HL-60/S4 treated with phorbol 12-myristate 13-acetate at 8.2 ng/mL for 4 days and 3 days (cell line): ENCODE data around the gene EGFR.

ENCODE experiments used
- in situ Hi-C: fragments of 300-500 bp; cut with MboI; formaldehyde crosslinking; loops from 2 replicates; pipeline ENCODE4 v1.15.0; 2022; ENCODE audit warnings: low sequenced_read_pairs

EGFR gene

DNA sequence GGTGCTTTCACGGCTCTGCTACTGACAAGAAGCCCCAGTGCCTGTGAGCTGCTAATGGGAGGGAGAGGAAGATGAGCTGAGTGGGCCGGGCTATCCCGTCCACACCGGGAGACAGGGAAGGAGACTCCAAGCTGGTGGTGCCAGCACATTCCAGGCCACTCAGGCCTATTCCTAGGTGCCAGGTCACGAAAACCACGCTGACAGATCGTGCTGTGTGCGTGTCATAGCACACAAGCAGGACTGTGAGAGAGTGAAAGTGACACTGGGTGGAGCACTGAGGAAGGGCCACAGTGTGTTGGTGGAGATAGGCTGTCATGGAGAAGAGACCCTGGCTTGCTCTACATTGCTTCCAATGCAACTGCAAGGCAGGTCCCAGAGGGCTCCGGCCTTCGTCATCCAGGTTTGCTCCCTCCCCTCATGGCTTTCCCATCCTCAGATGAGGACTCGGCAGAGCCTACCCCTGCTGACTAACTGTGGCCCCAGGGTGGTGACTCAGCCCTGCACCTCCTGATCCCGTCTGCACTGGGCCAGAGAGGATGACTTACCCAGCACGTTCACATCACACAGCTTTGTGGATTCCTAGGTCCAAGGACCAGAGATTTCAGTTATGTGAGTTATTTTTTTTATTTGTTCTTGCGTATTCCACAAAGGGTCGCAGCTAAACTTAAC lies 167.3 kb downstream of the EGFR start:
- in situ Hi-C loops: no loop called here

DNA sequence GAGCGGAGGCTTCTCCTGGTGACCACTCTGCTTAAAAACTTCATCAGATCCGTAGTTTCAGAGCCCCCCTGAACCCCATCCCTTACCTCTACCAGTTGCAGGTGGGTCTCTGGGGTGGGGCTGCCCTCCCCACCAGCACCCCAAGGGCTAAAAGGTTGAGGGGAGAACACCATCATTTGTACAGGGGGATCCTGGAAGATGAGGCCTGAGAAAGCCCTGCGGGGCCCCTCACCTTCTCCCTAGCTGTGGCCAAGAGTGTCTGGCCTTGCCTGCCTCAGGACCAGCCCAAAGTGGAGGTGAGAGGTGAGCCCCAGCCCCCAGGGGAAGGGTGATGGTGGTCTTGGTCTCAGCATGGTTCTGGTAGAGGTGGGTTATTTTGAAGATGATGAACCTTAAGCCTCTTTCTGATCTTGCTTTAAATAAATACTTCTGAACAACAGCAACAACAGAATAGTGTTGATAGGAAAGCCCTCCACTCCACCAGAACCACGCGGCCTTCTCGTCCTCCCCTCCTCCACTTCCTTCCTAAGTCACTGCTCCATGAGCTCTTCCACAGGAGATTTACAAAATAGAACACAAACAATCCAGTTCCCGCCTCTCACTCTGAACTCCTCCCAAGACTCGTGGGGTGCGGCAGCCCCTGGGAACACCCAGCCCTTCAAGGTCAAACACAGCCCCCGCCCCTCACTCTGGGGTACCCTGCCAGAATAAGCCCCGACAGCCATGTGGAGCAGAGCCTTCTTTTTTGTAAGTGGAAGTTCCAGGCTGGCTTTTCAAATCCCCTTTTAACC lies 169.1 kb downstream of the EGFR start:
- in situ Hi-C loops: no loop called here

DNA sequence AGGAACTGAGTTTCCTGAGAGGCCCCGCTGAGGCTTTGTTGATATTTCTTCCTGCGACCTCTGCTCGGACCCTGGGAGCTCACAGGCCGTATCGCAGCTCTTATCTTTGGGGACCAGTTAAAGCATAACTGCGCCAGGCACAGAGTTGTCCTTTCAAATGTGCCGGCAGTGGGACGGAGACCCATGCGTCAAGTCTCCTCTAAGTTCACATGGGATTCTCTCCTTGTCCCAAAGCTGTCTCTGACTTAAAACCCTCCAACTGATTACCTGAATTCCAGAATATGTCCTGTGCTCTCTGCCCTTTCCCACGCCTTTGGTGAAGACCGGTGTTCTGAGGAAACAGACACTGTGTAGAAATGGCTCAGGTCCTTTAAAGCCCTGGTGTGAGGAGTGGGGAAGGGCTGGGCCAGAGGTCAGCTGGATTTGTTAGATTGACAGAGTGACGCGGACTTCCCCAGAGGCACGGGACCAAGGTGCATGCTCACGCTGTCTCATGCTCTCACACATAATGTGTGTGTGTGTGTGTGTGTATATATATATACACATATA lies 169.8 kb downstream of the EGFR start:
- in situ Hi-C loops: no loop called here

DNA sequence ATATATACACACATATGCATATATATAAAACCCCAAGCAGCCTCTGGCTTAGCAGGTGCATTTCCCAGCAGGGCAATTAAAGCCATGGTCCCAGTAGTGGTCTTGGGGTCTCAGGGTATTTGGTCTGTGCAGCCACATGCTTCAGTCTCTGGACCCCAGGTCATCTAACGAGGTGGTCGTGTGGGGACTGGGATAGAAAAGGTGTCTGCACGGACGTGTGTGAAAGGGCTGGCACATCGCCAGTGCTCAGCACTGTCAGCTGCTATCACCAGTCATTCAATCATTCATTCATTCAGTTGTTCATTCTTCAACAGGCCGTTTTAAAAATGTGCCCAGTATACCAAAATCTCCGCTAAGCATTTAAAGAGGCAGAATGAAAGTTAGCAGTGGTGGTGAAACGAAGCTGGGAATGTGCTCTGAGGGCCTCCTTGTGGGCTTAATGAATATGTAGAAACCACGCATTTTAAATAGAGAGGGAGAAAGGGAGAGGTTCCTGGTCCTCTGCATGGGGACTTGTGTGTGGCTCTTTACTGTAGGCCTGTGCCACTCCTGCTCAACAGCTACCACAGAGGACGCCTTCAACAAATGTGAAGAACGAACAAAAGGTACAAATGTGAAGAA lies 170.4 kb downstream of the EGFR start:
- in situ Hi-C loops: no loop called here

DNA sequence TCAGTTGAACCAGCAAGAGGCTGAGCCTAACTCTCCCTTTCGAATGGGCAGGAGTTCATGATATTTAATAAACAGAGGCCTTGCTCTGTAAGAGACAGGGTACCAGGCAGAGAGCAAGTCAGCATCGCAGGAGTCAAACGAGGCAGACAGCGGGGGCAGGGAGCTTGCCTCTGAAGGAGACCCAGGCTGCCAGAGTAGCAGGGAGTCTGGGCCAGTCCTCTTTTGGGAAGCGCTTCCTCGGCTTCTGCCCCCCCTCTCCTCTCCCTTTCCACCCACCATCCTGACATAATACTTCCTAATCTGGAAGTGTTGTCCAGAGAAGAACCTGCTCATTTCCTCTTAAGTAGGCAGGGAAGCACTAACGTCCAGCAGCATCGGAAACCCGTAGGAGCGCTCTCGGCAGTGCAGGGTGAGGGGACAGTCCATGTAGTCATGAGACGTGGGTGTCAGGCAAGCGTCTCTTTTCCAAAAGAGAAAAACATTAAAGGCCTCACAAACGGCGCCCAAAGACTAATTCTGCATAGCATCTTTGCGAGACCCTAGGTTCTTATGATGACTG lies 171.1 kb downstream of the EGFR start:
- in situ Hi-C loops: no loop called here

DNA sequence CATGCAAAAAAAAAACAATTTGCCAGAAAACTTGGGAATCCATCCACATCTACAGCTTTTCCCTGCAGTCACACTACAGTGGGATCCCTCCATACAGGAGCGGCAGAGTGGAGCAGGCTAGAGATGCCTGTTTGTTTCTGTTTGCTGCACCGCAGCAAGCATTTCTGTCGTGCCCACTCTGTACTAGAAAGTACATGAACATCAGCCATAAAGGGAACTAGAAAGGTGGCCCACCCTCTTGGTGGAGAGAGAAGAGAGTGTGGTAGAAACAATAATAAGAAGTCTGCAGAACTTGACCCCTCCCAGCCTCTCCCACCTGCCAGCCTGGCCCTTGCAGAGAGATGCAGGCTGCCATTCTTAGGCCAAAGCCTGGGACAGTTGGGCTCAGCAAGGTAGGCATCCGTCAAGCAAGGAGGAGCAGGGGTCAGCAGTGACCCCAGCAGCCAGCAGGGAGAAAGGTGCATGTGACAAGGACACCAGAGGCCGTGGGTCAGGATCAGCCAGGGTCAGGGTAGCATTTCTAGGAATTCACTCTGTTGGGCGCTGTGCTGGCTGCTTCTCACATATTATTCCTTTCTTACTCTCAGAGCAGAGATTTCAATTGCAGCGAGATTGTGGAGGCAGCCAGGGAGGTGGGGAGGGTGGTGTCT lies 171.8 kb downstream of the EGFR start:
- in situ Hi-C loops: no loop called here

DNA sequence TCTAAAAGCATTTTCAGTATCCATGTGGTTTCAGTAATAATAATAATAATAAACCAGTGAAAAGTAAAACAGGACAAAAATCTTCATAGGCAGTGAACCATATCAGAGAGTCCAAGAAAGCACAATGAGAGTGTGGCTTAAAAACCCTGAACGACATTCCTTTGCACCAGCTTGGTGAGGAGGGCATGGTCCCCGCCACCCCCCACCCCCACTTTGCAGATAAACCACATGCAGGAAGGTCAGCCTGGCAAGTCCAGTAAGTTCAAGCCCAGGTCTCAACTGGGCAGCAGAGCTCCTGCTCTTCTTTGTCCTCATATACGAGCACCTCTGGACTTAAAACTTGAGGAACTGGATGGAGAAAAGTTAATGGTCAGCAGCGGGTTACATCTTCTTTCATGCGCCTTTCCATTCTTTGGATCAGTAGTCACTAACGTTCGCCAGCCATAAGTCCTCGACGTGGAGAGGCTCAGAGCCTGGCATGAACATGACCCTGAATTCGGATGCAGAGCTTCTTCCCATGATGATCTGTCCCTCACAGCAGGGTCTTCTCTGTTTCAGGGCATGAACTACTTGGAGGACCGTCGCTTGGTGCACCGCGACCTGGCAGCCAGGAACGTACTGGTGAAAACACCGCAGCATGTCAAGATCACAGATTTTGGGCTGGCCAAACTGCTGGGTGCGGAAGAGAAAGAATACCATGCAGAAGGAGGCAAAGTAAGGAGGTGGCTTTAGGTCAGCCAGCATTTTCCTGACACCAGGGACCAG lies 172.5 kb downstream of the EGFR start:
- in situ Hi-C loops: no loop called here

DNA sequence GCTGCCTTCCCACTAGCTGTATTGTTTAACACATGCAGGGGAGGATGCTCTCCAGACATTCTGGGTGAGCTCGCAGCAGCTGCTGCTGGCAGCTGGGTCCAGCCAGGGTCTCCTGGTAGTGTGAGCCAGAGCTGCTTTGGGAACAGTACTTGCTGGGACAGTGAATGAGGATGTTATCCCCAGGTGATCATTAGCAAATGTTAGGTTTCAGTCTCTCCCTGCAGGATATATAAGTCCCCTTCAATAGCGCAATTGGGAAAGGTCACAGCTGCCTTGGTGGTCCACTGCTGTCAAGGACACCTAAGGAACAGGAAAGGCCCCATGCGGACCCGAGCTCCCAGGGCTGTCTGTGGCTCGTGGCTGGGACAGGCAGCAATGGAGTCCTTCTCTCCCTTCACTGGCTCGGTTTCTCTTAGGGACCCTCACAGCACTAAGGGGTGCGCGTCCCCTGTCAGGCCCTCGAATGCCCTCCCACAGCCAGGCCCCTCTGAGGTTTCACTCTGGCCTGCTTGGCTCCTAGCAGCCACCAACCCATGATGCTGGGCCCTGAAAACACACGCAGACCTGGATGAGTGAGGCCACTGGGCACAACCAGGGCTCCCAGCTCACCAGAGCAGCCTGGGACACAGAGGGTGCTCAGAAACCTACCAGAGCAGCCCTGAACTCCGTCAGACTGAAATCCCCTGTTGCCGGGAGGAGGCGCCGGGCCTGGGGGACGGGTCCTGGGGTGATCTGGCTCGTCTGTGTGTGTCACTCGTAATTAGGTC lies 173.3 kb downstream of the EGFR start:
- in situ Hi-C loops: no loop called here

DNA sequence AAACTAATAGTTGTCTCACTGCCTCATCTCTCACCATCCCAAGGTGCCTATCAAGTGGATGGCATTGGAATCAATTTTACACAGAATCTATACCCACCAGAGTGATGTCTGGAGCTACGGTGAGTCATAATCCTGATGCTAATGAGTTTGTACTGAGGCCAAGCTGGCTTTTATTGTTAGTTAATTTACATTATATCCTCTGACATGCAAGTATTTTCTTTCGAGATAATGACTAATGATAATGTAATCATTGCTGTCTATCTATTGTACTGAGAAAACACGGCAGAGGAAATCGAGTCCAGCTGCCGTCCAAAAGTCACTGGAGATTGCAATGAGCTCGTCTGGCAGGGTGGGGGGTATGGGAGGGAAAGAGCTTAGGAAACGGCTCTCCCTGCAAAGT lies 173.9 kb downstream of the EGFR start:
- in situ Hi-C loops: no loop called here

DNA sequence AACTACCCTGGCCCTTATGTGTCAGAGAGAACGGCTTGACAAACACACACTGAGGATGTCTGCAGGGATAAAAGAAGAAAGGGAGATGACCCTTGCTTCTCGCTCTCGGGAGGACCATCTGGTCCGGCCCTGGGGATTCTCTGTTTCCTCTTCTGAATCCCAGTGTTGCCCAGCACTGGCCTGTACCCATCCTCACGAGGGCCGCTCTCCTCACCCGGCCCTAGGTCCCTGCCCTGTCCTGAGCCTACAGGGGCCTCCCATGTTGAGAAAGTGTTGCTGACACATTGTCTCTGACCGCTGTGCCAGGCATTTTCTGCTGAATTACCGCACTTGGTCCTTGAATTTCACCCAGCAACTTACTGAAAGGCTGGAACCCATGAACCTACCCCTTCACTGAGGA lies 174.4 kb downstream of the EGFR start:
- in situ Hi-C loops: no loop called here

DNA sequence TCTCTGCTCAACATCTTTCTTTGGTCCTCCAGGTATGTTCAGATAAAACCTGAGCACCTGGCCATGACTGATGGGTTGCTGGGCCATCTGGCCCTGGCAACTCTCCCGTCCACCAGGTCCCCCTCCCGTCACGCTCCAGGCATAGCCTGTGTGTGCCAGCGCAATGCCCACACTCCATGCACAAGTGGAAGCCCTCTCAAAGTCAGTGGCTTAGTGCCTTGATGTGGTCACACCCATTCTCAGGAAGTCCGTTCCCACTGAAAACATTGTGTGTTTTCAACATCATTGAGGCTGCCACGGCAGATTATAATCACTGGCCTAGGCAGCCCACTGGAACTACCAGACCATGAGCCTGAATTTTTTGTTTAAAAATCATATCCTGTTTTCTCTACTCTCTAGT lies 175.7 kb downstream of the EGFR start:
- in situ Hi-C loops: no loop called here

DNA sequence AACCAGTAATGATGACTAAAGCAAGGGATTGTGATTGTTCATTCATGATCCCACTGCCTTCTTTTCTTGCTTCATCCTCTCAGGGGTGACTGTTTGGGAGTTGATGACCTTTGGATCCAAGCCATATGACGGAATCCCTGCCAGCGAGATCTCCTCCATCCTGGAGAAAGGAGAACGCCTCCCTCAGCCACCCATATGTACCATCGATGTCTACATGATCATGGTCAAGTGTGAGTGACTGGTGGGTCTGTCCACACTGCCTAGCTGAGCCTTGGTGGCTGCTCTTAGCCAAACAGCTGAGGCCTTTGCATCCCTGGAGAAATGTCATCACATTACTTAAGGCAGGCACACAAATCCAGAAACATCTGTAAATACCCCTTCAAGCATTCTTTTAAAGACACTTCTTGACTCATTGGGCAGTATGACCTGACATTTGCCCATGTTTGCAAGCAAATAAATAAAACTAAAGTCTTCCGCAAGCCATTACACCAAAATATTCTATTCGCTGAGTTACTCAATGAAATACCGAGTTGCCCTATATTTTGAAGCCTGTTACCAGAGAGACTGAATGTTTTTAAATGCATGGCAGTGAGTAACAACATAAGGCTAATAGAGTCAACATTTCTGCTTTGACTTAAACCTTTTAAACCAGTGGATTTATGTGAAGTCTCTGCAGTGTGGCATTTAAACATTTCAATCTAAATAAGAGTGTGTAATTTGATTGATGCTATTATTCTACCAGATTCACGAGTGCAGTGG lies 180.0 kb downstream of the EGFR start:
- in situ Hi-C loops: no loop called here

DNA sequence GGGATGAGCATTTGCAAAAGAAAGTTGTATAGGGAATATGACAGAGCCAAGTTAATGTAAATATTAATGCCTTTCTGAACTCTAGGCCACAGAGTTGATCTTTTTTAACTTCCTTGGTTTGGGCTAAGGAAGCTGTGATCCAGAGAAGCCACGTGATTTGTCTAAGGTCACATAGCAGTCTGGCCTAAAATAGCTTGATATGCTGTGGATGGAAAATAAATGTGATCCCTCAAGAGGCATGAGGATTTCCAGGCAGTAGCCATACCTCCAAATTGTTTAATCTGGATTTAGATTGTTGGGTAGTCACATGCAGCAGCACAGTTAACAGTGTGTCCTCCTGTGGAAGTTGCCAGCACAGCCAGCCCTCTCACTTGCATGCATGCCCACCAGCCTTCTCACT lies 180.6 kb downstream of the EGFR start:
- in situ Hi-C loops: no loop called here

DNA sequence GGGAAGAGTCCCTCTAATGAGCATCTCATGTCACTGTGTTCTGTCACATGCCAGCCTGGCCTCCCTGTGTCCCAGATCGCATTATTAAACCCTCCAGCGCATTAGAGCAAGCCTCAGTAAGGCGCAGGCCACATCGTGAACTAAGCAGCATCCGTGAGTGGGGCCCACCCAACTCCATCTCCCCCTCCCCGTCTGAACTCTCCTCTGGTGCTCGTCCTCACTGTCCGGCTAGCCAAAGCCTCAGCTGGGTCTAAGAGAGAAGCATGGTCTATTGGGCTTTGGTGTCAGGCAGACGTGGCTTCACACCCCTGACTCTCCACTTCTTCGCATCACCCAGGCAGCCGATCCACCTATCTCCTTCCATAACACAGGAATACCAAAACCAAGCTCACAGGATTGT lies 181.6 kb downstream of the EGFR start:
- in situ Hi-C loops: no loop called here

DNA sequence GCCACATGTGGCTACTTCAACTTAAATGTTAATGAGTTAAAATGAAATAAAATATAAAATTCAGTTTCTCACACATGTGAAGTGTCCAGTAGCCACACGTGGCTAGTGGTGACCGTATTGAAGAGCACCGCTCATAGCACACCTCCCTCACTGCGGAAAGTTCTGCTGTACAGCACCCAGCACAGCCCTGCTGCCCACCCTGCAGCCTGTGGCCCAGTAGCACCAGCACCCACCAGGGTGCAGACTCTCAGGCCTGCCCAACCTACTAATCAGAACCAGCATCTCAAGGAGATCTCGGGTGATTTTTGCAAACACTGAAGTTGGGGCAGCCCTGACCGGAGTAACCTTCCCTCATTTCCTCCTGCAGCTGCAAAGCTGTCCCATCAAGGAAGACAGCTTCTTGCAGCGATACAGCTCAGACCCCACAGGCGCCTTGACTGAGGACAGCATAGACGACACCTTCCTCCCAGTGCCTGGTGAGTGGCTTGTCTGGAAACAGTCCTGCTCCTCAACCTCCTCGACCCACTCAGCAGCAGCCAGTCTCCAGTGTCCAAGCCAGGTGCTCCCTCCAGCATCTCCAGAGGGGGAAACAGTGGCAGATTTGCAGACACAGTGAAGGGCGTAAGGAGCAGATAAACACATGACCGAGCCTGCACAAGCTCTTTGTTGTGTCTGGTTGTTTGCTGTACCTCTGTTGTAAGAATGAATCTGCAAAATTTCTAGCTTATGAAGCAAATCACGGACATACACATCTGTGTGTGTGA lies 183.5 kb downstream of the EGFR start:
- in situ Hi-C loops: no loop called here

DNA sequence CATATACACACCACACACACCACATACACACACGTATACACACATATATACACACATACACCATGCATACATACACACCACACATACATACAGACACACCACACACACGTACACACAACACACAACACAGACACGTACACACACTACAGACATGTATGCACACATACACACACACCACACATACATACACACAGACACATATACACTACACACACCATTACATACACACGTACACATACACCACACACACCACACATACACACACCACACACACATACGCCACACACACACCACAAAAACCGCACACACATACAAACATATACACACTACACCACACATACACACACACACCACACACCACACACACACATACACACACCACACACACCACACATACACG lies 184.5 kb downstream of the EGFR start:
- in situ Hi-C loops: no loop called here

DNA sequence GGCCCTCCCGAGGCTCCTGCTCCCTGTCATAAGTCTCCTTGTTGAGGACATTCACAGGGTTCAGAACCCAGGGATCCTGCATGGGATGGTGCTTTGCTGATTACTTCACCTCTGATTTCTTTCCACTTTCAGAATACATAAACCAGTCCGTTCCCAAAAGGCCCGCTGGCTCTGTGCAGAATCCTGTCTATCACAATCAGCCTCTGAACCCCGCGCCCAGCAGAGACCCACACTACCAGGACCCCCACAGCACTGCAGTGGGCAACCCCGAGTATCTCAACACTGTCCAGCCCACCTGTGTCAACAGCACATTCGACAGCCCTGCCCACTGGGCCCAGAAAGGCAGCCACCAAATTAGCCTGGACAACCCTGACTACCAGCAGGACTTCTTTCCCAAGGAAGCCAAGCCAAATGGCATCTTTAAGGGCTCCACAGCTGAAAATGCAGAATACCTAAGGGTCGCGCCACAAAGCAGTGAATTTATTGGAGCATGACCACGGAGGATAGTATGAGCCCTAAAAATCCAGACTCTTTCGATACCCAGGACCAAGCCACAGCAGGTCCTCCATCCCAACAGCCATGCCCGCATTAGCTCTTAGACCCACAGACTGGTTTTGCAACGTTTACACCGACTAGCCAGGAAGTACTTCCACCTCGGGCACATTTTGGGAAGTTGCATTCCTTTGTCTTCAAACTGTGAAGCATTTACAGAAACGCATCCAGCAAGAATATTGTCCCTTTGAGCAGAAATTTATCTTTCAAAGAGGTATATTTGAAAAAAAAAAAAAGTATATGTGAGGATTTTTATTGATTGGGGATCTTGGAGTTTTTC lies 186.5 kb downstream of the EGFR start:
- in situ Hi-C loops: no loop called here
